ENCODE results near the gene RPN1.

RPN1 gene

DNA sequence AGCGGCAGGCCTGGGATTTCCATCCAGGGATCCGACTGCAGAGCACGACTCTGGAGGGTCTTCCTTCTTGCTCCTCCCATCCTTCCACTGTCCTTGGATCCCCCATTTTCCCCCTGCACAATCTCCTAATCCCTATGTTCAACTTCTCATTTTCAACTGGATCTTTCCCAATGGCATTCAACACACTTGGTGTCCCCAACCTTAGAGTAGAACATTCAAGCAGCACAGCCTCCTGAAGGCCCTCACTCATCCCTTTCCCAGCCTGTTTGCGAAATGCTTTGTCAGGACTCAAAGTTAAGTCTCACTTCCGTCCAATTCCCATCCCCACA is 32.3 kb downstream of the RPN1 start:
- TF ChIP-seq, protein P1, sequence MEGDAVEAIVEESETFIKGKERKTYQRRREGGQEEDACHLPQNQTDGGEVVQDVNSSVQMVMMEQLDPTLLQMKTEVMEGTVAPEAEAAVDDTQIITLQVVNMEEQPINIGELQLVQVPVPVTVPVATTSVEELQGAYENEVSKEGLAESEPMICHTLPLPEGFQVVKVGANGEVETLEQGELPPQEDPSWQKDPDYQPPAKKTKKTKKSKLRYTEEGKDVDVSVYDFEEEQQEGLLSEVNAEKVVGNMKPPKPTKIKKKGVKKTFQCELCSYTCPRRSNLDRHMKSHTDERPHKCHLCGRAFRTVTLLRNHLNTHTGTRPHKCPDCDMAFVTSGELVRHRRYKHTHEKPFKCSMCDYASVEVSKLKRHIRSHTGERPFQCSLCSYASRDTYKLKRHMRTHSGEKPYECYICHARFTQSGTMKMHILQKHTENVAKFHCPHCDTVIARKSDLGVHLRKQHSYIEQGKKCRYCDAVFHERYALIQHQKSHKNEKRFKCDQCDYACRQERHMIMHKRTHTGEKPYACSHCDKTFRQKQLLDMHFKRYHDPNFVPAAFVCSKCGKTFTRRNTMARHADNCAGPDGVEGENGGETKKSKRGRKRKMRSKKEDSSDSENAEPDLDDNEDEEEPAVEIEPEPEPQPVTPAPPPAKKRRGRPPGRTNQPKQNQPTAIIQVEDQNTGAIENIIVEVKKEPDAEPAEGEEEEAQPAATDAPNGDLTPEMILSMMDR (IDR thresholded peaks at IDR 0.05), result no peak
- Histone ChIP-seq H3K4me3 (ENCODE audit: low read depth in 1 of 2, low read length in 1 of 2) (peak overlapping the region; percentile 69 to 71), H3K9me3 (no peaks in the 10 kb centered on the region), H3K36me3 (peaks cover 32% of the 10 kb centered on the region), H3K27ac (peak overlapping the region; percentile 83), H3K4me1 (ENCODE audit: control insufficient read depth in 1 of 2, insufficient read depth in 1 of 2, low read depth in 1 of 2, low read length in 1 of 2) (peaks cover 33 to 34% of the 10 kb centered on the region in 2 experiments), H3K27me3 (no peaks in the 10 kb centered on the region)

DNA sequence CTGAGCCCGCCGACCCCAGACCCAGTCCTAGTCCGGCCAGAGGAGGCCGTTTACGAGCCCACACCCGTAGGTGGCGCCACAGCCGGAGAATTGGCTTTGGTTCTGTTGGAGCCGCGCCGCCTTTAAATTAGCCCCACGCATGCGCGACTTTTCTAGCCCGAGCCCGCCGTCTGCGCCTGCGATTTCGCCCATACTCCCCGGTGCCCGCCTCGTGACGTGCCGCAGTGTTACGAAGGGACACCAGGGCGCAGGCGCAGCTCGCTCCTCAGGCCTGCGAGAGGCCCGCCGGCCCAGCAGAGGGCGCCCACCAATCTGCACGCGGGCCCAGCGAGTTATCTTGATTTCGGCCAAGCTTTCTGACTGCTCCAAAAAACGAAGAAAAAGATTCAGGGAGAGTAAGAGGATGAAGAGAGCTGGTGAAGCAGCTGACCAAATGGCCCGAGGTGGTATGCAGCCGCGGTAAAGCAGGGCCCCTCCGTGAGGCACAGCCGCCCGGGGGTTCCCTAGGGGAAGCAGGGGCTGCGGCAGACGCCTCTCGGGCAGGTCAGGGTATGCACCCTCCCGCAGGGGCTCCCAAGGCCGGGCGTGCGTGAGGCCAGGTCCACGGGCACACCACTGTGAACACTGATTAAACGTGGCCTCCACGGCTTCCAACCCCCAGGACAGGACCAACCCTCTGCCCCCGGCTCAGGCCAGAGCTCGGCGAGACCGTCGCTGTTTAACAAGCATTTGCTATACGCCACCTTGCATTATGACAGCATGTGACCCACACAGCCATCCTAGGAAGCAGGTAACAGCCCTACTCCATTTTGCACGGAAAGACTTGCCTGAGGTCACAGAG is 32.8 kb downstream of the RPN1 start:
- peak overlapping the region; percentile 83 for H3K27ac ChIP-seq
- TF ChIP-seq, protein P1 (IDR thresholded peaks at IDR 0.05), result peak; percentile 100
- no peaks in the 10 kb centered on the region for H3K27me3 ChIP-seq
- H3K9me3 ChIP-seq, result no peaks in the 10 kb centered on the region
- H3K4me3 ChIP-seq (ENCODE audit: low read depth in 1 of 2, low read length in 1 of 2), result peak overlapping the region; percentile 69 to 71
- H3K4me1 ChIP-seq (ENCODE audit: control insufficient read depth in 1 of 2, insufficient read depth in 1 of 2, low read depth in 1 of 2, low read length in 1 of 2), result peaks cover 33 to 34% of the 10 kb centered on the region in 2 experiments
- H3K36me3 ChIP-seq, result peaks cover 26% of the 10 kb centered on the region

DNA sequence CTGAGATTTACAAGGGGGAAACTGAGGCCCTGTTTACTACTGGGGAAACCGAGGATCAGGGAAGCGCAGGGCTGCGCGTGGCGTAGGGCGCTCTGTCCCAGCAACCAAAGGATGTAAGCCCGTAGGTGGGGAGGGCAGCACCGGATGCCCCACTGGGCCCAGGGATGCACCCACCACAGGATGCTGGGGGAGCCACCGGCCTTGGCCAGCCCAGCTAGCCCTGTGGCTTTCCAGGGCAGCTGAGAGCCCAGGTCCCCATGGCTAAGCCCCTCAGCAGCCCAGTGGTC is 33.4 kb downstream of the RPN1 start:
- H3K36me3 ChIP-seq, result peaks cover 22% of the 10 kb centered on the region
- peak overlapping the region; percentile 69 to 71 for H3K4me3 ChIP-seq (ENCODE audit: low read depth in 1 of 2, low read length in 1 of 2)
- TF ChIP-seq, protein P1 (IDR thresholded peaks at IDR 0.05), result no peak
- peaks cover 33 to 34% of the 10 kb centered on the region in 2 experiments for H3K4me1 ChIP-seq (ENCODE audit: control insufficient read depth in 1 of 2, insufficient read depth in 1 of 2, low read depth in 1 of 2, low read length in 1 of 2)
- H3K27me3 ChIP-seq, result no peaks in the 10 kb centered on the region
- peak overlapping the region; percentile 83 for H3K27ac ChIP-seq
- H3K9me3 ChIP-seq, result no peaks in the 10 kb centered on the region

GRCh38 chr3:128616516-128617269 is 33.9 kb downstream of the RPN1 start:
- TF ChIP-seq, protein P1 (IDR thresholded peaks at IDR 0.05), result no peak
- Histone ChIP-seq H3K36me3 (peaks cover 17% of the 10 kb centered on the region), H3K4me1 (ENCODE audit: control insufficient read depth in 1 of 2, insufficient read depth in 1 of 2, low read depth in 1 of 2, low read length in 1 of 2) (peaks cover 33 to 34% of the 10 kb centered on the region in 2 experiments), H3K4me3 (ENCODE audit: low read depth in 1 of 2, low read length in 1 of 2) (peak overlapping the region; percentile 69 to 71), H3K27me3 (no peaks in the 10 kb centered on the region), H3K9me3 (no peaks in the 10 kb centered on the region), H3K27ac (peak overlapping the region; percentile 83)

DNA sequence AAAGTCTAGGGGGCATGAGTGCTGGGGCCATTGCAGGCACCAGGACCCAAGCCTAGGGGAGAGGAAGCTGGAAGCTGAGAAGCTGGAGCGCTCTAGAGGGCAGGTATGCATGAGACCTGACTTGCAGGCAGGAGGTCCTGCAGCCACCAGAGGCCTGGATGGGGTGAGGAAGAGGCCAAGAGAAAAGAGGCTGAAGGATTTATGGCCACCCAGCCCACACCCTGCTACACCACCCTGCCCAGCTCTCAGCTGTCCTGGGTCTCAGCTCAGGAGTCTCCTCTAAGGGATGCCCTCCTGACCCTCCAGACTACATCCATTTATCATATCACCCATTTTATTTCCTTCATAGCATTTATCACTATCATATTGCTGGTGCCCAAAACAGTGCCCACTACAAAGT is 36.5 kb downstream of the RPN1 start:
- no peak overlapping the region for H3K27ac ChIP-seq
- H3K36me3 ChIP-seq, result no peaks in the 10 kb centered on the region
- H3K27me3 ChIP-seq, result no peaks in the 10 kb centered on the region
- TF ChIP-seq, protein P1 (IDR thresholded peaks at IDR 0.05), result no peak
- no peak overlapping the region for H3K4me3 ChIP-seq (ENCODE audit: low read depth in 1 of 2, low read length in 1 of 2)
- peaks cover 21% of the 10 kb centered on the region in 2 experiments for H3K4me1 ChIP-seq (ENCODE audit: control insufficient read depth in 1 of 2, insufficient read depth in 1 of 2, low read depth in 1 of 2, low read length in 1 of 2)
- no peaks in the 10 kb centered on the region for H3K9me3 ChIP-seq

Measured in neutrophil (primary cell).